T-cell (primary cell): ENCODE data around the gene SLC22A23. TPM values are rescaled to one million over a fixed set of nuclear protein-coding genes. Genes with fewer than 3 reads are reported as not detected.

Source experiments
- ATAC-seq, 4 experiments: fragments of 200-7000 bp in 3 of 4; fragments of 150-1000 bp in 1 of 4; cut with Tn5 transposase; replicated peaks in 1 of 4; 1 replicate in 3 of 4; 2 replicates in 1 of 4; pipeline ENCODE4 v1.10.0; 2021; ENCODE audit warnings: moderate library complexity in 3 of 4, mild to moderate bottlenecking in 2 of 4, moderate number of reproducible peaks in 1 of 4
- CTCF ChIA-PET, 2 donors: fragments of 300-600 bp; sonication (Branson Sonifier 250); formaldehyde crosslinking; loops; one replicate each; lab custom pipeline; 2022; ENCODE audit warnings: antibody characterized with exemption in 2 of 2; lab: Charles Lee
- POLR2A ChIA-PET, 2 donors: fragments of 300-600 bp; sonication (Branson Sonifier 250); formaldehyde crosslinking; loops; one replicate each; lab custom pipeline; 2022; ENCODE audit warnings: antibody characterized with exemption in 2 of 2; lab: Charles Lee
- DNase-seq, 35 experiments: peaks; one replicate each; pipeline versions ENCODE4 v3.0.0 to v3.0.0-alpha.2; 2013 to 2023
- H3K27ac ChIP-seq: one replicate; pipeline ENCODE4 v1.5.1; 2013; ENCODE audit warnings: low read length
- H3K27me3 ChIP-seq, 2 experiments: replicated peaks in 1 of 2; 1 replicate in 1 of 2; 2 replicates in 1 of 2; pipeline versions ENCODE4 v1.6.1 to v1.7.0; 2013; ENCODE audit warnings: low read length in 1 of 2, mixed read lengths in 1 of 2; ENCODE audit not compliant: control insufficient read depth in 2 of 2, insufficient read depth in 2 of 2; ENCODE audit errors: extremely low read depth in 1 of 2
- H3K36me3 ChIP-seq, 2 donors: 1 replicate in 1 of 2; 2 replicates in 1 of 2; pipeline versions ENCODE4 v1.6.1 to v1.7.0; 2013; ENCODE audit warnings: low read length in 1 of 2; ENCODE audit not compliant: control insufficient read depth in 2 of 2, insufficient read depth in 1 of 2; ENCODE audit errors: extremely low read depth in 1 of 2
- H3K4me1 ChIP-seq, 2 experiments: 1 replicate in 1 of 2; 2 replicates in 1 of 2; pipeline versions ENCODE4 v1.6.1 to v1.7.0; 2013; ENCODE audit warnings: low read length in 2 of 2, mixed read lengths in 1 of 2; ENCODE audit not compliant: insufficient read depth in 2 of 2, control insufficient read depth in 1 of 2; ENCODE audit errors: extremely low read depth in 1 of 2
- H3K4me3 ChIP-seq, 2 donors: 1 replicate in 1 of 2; 2 replicates in 1 of 2; pipeline versions ENCODE4 v1.5.1 to v1.7.0; 2013; ENCODE audit warnings: mild to moderate bottlenecking in 2 of 2, low read length in 1 of 2, moderate library complexity in 1 of 2; ENCODE audit not compliant: control insufficient read depth in 1 of 2; ENCODE audit errors: extremely low read depth in 1 of 2
- H3K9me3 ChIP-seq: 2 replicates; pipeline ENCODE4 v1.7.0; 2013
- H3K27ac Mint-ChIP-seq, 2 donors: one replicate each; pipeline ENCODE4 v1.8.0; 2020 to 2021; ENCODE audit warnings: mild to moderate bottlenecking in 2 of 2, mixed read lengths in 2 of 2
- H3K27me3 Mint-ChIP-seq, 2 donors: one replicate each; pipeline ENCODE4 v1.8.0; 2021 to 2022; ENCODE audit warnings: mixed read lengths in 2 of 2
- H3K36me3 Mint-ChIP-seq: one replicate; pipeline ENCODE4 v1.8.0; 2021; ENCODE audit warnings: mixed read lengths
- H3K4me1 Mint-ChIP-seq, 3 donors: one replicate each; pipeline ENCODE4 v1.8.0; 2020 to 2022; ENCODE audit warnings: mixed read lengths in 3 of 3, mild to moderate bottlenecking in 1 of 3
- H3K4me3 Mint-ChIP-seq, 3 donors: one replicate each; pipeline ENCODE4 v1.8.0; 2020 to 2022; ENCODE audit warnings: mild to moderate bottlenecking in 3 of 3, mixed read lengths in 3 of 3, moderate library complexity in 3 of 3
- H3K9me3 Mint-ChIP-seq, 3 donors: one replicate each; pipeline ENCODE4 v1.8.0; 2020 to 2022; ENCODE audit warnings: mixed read lengths in 3 of 3
- WGBS: methylation state at CpG from one replicate; pipeline ENCODE4 v1.1.5; 2013; ENCODE audit warnings: missing lambda C conversion rate; ENCODE audit not compliant: insufficient coverage; 5-methylcytosine and 5-hydroxymethylcytosine counted together
- total RNA-seq, 35 experiments: library from RNA in 6 of 35; stranded (reverse) in 6 of 35; fragments of 120-200 nt in 1 of 35; gene quantifications; one replicate each; pipeline versions ENCODE4 v1.2.1 to v1.2.4 and lab custom pipeline; 2013 to 2026

The SLC22A23 gene
- total RNA-seq, 5 donors from 2014 or later (not counting 1 experiment from before 2014, with no cell fraction given): 6.2 to 14.8 (median 12.1) TPM

DNA sequence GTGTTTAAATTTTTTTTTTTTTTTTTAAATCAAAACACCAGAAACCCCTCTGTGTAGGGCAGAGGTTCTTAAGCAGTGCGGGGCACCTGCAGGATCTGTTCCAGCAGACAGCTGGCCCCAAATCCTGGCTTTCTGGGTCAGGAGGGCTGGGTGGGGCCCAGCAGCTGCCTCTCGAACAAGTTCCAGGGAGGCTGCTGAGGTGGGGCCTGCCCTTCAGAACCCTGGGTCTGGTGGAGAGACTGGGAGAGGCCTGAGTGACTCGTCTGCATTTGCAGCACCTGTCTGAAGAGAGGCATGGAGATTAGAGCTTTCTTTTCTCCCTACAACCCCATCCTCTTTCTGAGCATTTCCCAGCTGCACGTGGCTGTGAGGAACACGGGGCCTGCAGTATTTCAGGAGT lies 189.7 kb downstream of the SLC22A23 start:
- H3K27ac ChIP-seq: no peak overlapping the region
- peaks cover 15 to 61% of the 10 kb centered on the region in 2 donors for H3K36me3 ChIP-seq
- WGBS: 92% methylated on average over 2 of the region's 5 CpGs
- H3K27ac Mint-ChIP-seq: no peak overlapping the region
- no peaks in the 10 kb centered on the region for H3K9me3 ChIP-seq
- peaks cover 42 to 52% (median 51%) of the 10 kb centered on the region in 3 donors for H3K4me1 Mint-ChIP-seq
- H3K9me3 Mint-ChIP-seq: no peaks in the 10 kb centered on the region
- H3K4me3 ChIP-seq: no peak overlapping the region
- no peaks in the 10 kb centered on the region for H3K27me3 Mint-ChIP-seq
- ATAC-seq (no peak), DNase-seq (no peak)
- ChIA-PET CTCF (no interaction called here), POLR2A (interaction anchor here in 1 of 2 donors (0.6 kb wide), 1 partner anchor 424 kb away, joined by 8 read pairs; no protein-coding TSS in a partner anchor)
- H3K4me1 ChIP-seq: peaks cover 3 to 24% of the 10 kb centered on the region in 2 experiments
- no peak overlapping the region for H3K4me3 Mint-ChIP-seq
- peaks cover 45% of the 10 kb centered on the region for H3K36me3 Mint-ChIP-seq
- H3K27me3 ChIP-seq: no peaks in the 10 kb centered on the region

DNA sequence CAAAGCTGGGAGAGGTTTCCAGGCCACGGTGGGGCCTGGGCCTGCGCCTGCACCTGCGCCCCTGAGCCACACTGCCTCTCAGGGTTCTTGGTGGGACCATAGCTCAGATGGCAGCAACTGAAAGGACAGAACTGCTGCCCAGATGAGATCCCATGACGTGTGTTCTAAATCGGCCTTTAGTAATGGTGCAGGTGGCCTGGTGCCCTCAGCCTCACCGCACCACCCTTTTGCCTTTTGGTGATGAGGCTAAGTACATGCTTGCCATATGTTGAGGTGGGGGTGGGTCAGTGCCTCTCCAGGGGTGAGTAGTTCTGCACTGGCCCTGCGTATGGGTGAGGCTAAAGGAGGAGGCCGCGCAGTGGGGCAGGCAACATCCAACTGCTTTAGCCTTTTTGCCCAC lies 190.7 kb downstream of the SLC22A23 start:
- Mint-ChIP-seq H3K27me3 (no peaks in the 10 kb centered on the region), H3K4me3 (no peak overlapping the region), H3K27ac (no peak overlapping the region), H3K4me1 (peaks cover 52 to 62% (median 59%) of the 10 kb centered on the region in 3 donors), H3K36me3 (peaks cover 38% of the 10 kb centered on the region), H3K9me3 (no peaks in the 10 kb centered on the region)
- no peak overlapping the region for H3K4me3 ChIP-seq
- POLR2A ChIA-PET: no interaction called here
- no peak for DNase-seq
- ATAC-seq: no peak
- 56% methylated on average over 9 of the region's 9 CpGs for WGBS
- CTCF ChIA-PET: no interaction called here
- H3K4me1 ChIP-seq: peaks cover 5 to 34% of the 10 kb centered on the region in 2 experiments
- H3K36me3 ChIP-seq: peaks cover 15 to 55% of the 10 kb centered on the region in 2 donors
- no peaks in the 10 kb centered on the region for H3K27me3 ChIP-seq
- no peaks in the 10 kb centered on the region for H3K9me3 ChIP-seq
- no peak overlapping the region for H3K27ac ChIP-seq

DNA sequence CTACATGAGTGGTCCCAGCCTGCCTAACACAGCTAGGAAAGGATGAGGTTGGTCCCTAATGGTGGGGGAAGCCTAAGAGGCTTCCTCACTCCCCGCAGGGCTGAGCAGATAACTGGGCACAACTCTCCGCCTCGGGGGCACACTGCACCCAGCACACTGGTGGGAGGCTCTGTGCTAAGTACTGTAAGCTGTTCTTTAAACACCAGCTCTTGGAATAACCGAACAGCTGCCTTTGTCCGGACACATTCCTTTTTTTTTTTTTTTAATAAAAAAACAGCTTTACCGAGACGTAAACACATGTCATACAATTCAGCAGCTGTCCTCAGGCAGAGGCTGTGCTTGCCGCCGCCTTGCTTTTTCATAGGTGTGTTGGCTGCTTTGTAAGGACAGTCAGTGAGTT lies 191.2 kb downstream of the SLC22A23 start:
- Mint-ChIP-seq H3K4me1 (peaks cover 57 to 62% (median 61%) of the 10 kb centered on the region in 3 donors), H3K36me3 (peaks cover 33% of the 10 kb centered on the region), H3K27ac (no peak overlapping the region), H3K4me3 (no peak overlapping the region), H3K27me3 (no peaks in the 10 kb centered on the region), H3K9me3 (no peaks in the 10 kb centered on the region)
- H3K4me1 ChIP-seq: peaks cover 9 to 39% of the 10 kb centered on the region in 2 experiments
- ChIA-PET CTCF (no interaction called here), POLR2A (no interaction called here)
- no peaks in the 10 kb centered on the region for H3K9me3 ChIP-seq
- peaks cover 15 to 52% of the 10 kb centered on the region in 2 donors for H3K36me3 ChIP-seq
- H3K27ac ChIP-seq: no peak overlapping the region
- WGBS: 73% methylated on average over 8 of the region's 9 CpGs
- DNase-seq (no peak), ATAC-seq (no peak)
- no peaks in the 10 kb centered on the region for H3K27me3 ChIP-seq
- H3K4me3 ChIP-seq: no peak overlapping the region

DNA sequence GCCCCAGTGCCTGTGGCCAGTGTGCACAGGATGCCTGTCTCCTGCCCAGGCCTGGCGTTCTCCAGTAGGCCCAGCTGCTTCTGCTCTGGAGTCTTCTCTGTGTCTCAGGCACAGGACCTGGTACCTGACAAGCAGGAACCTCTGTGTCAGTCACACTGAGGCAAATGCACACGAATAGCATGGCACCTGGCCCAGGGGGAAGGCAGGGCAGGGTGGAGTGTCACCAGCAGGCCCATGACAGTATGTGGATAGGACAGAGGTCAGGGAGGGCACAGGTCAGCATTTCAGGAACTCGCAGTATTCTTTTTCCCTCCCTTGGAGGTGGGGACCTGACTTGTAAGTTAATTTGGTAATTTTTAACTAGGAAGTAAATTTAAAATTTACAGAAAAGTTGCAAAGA lies 192.5 kb downstream of the SLC22A23 start:
- H3K36me3 ChIP-seq: peaks cover 10 to 45% of the 10 kb centered on the region in 2 donors
- no peak overlapping the region for H3K27ac ChIP-seq
- H3K9me3 ChIP-seq: no peaks in the 10 kb centered on the region
- no peaks in the 10 kb centered on the region for H3K27me3 ChIP-seq
- Mint-ChIP-seq H3K4me3 (no peak overlapping the region), H3K27me3 (no peaks in the 10 kb centered on the region), H3K4me1 (peaks cover 66 to 69% (median 66%) of the 10 kb centered on the region in 3 donors), H3K9me3 (no peaks in the 10 kb centered on the region), H3K27ac (no peak overlapping the region), H3K36me3 (peaks cover 22% of the 10 kb centered on the region)
- peaks cover 13 to 52% of the 10 kb centered on the region in 2 experiments for H3K4me1 ChIP-seq
- POLR2A ChIA-PET: no interaction called here
- 83% methylated on average over 2 of the region's 3 CpGs for WGBS
- no peak overlapping the region for H3K4me3 ChIP-seq
- ATAC-seq: no peak
- CTCF ChIA-PET: interaction anchor here in 1 of 2 donors (0.6 kb wide), 1 partner anchor 488 kb away, joined by 4 read pairs; no protein-coding TSS in a partner anchor
- no peak for DNase-seq

DNA sequence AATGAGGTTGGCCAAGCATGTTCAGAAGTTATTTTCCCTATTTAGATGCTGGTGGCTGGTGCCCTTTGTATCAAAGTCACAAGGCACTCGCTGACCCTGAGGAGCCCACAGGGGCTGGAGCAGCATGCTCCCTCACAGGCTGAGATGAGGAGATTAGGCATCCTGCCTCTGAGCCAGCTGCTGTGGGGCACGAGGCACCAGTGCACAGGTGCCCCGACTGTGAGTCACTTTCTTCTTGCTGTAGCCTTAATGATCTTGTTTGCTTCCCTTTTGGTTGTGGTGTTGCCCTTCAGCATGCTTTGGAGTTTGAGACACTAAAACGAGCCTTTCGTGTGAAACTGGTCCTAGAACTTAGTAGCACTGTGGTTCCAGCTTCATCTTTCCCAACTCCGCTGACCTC lies 193.8 kb downstream of the SLC22A23 start:
- peak overlapping the region in 1 of 3 donors; percentile 27 for H3K4me3 Mint-ChIP-seq

DNA sequence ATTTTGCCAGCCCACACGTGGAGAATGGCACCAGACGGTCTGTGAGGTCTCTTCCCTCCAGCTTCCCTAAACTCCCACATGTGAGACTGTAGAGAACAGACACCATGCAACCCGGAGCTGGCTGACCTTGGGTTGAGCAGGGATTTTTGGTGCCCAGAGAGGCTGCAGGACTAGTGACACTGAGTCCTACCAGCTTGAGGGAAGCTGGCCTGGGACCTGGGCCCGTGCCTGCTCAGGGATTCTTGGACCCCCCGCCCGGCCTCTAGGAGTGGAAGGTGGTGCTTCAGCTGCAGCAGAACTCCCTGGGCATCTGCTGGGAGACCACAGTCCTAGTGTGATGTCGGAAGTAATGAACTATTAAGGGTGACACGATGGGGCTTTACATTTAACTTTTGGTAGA lies 194.9 kb downstream of the SLC22A23 start:
- DNase-seq: no peak
- H3K36me3 ChIP-seq: peaks cover 8 to 31% of the 10 kb centered on the region in 2 donors
- H3K9me3 Mint-ChIP-seq: no peaks in the 10 kb centered on the region
- ChIA-PET POLR2A (no interaction called here), CTCF (interaction anchor here (0.5 to 0.7 kb wide), 2 partner anchors 18 to 28 kb away, joined by 3 to 6 read pairs; no protein-coding TSS in a partner anchor)
- WGBS: 100% methylated on average over 4 of the region's 8 CpGs
- H3K4me1 ChIP-seq: peaks cover 13 to 60% of the 10 kb centered on the region in 2 experiments
- peaks cover 45 to 57% (median 56%) of the 10 kb centered on the region in 3 donors for H3K4me1 Mint-ChIP-seq
- H3K27me3 ChIP-seq: peaks cover 0 to 8% of the 10 kb centered on the region in 2 experiments
- H3K27me3 Mint-ChIP-seq: no peaks in the 10 kb centered on the region
- peaks cover 9% of the 10 kb centered on the region for H3K36me3 Mint-ChIP-seq
- H3K27ac ChIP-seq: no peak overlapping the region
- H3K27ac Mint-ChIP-seq: peak overlapping the region in 1 of 2 donors; percentile 22
- H3K9me3 ChIP-seq: no peaks in the 10 kb centered on the region
- no peak overlapping the region for H3K4me3 ChIP-seq
- ATAC-seq: no peak
- H3K4me3 Mint-ChIP-seq: peak overlapping the region in 2 of 3 donors; percentile 28 to 94

More for the DNA sequence above, 193.8 kb downstream of the SLC22A23 start:
- Mint-ChIP-seq H3K4me1 (peaks cover 55 to 65% (median 63%) of the 10 kb centered on the region in 3 donors), H3K36me3 (peaks cover 15% of the 10 kb centered on the region), H3K27ac (no peak overlapping the region), H3K9me3 (no peaks in the 10 kb centered on the region), H3K27me3 (no peaks in the 10 kb centered on the region)
- H3K4me3 ChIP-seq: no peak overlapping the region
- DNase-seq (no peak), ATAC-seq (no peak)
- H3K9me3 ChIP-seq: no peaks in the 10 kb centered on the region
- CTCF ChIA-PET: no interaction called here
- H3K27me3 ChIP-seq: peaks cover 0 to 5% of the 10 kb centered on the region in 2 experiments
- peaks cover 8 to 38% of the 10 kb centered on the region in 2 donors for H3K36me3 ChIP-seq
- WGBS: 79% methylated on average over 6 of the region's 6 CpGs
- no peak overlapping the region for H3K27ac ChIP-seq
- peaks cover 13 to 59% of the 10 kb centered on the region in 2 experiments for H3K4me1 ChIP-seq
- POLR2A ChIA-PET: interaction anchor here in 1 of 2 donors (0.6 kb wide), 3 partner anchors 196 to 759 kb away, joined by 3 to 5 read pairs (median 4); no protein-coding TSS in a partner anchor
